ENCODE measurements around the gene ZC3H18.

The ZC3H18 gene

DNA sequence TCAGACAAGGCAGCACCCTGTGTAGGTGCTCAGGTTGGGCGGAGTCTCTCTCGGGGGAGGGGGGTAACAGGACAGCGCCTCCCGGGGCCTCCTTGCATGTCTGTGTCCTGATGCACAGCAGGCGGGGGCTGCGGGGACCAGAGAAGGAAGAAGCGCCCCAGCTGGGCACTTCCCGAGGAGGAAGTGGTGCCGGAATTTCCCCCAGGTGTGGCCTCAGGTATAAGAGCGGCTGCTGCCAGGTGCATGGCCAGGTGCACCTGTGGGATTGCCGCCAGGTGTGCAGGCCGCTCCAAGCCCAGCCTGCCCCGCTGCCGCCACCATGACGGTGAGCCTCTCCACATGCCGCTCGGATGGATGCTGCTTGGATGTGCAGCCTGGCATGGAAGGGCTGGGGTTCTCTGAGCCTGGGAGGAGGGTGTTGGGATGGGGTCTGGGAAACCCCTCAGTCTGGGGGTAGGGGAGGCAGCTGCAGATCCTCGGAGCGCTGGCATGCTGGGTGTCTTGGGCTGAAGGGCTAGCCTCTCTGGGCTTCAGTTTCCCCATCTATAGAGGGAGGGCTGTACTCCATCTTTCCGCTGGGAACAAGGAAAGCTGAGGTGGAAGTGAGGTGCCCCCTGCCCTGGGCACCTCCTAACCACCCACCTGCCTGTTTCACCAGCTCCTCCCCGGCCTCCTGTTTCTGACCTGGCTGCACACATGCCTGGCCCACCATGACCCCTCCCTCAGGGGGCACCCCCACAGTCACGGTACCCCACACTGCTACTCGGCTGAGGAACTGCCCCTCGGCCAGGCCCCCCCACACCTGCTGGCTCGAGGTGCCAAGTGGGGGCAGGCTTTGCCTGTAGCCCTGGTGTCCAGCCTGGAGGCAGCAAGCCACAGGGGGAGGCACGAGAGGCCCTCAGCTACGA lies 68.4 kb downstream of the ZC3H18 start, which contains the start of gene IL17C:
IL17C (plus strand) TSS at position 250 of the 908 bp plus-strand sequence; CDS start at position 320, 70 bp downstream.
- Histone ChIP-seq H3K27ac (no peak within 1 kb of the TSS), H3K4me3 (ENCODE audit: low read depth in 1 of 2, low read length in 1 of 2) (no peak within 1 kb of the TSS), H3K36me3 (peaks cover 18% of the 10 kb centered on the region), H3K4me1 (ENCODE audit: control insufficient read depth in 1 of 2, insufficient read depth in 1 of 2, low read depth in 1 of 2, low read length in 1 of 2) (peaks cover 28 to 34% of the 10 kb centered on the region in 2 experiments), H3K9me3 (no peaks in the 10 kb centered on the region), H3K27me3 (peaks cover 74% of the 10 kb centered on the region)
- TF ChIP-seq, protein P1, sequence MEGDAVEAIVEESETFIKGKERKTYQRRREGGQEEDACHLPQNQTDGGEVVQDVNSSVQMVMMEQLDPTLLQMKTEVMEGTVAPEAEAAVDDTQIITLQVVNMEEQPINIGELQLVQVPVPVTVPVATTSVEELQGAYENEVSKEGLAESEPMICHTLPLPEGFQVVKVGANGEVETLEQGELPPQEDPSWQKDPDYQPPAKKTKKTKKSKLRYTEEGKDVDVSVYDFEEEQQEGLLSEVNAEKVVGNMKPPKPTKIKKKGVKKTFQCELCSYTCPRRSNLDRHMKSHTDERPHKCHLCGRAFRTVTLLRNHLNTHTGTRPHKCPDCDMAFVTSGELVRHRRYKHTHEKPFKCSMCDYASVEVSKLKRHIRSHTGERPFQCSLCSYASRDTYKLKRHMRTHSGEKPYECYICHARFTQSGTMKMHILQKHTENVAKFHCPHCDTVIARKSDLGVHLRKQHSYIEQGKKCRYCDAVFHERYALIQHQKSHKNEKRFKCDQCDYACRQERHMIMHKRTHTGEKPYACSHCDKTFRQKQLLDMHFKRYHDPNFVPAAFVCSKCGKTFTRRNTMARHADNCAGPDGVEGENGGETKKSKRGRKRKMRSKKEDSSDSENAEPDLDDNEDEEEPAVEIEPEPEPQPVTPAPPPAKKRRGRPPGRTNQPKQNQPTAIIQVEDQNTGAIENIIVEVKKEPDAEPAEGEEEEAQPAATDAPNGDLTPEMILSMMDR (IDR thresholded peaks at IDR 0.05) = no peak

DNA sequence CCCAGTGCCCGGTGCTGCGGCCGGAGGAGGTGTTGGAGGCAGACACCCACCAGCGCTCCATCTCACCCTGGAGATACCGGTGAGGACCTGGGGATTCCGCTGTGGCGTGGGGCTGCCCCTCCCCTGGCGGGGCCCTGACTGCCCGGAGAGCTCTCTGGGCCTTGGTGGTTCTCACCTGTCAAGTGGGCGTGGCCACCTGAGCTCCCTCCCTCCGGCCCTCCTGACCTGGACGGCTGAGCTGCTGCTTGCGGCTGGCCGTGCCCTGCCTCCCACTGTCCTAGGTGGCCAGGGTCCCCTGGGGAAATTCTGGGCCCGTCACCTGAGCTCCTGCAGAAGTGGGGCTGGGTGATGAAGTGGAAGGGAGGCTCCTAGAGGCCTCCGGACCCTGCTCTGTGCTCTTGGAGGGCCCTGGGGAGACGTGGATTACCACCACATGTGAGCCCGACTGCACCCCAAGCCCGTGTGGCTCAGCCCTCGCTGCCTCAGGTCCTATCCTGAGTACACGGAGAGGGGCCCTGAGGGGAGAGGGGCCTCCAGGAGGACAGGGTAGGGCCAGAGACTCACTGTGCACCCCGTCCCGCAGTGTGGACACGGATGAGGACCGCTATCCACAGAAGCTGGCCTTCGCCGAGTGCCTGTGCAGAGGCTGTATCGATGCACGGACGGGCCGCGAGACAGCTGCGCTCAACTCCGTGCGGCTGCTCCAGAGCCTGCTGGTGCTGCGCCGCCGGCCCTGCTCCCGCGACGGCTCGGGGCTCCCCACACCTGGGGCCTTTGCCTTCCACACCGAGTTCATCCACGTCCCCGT lies 69.2 kb downstream of the ZC3H18 start:
- TF ChIP-seq, protein P1 (IDR thresholded peaks at IDR 0.05) = no peak

DNA sequence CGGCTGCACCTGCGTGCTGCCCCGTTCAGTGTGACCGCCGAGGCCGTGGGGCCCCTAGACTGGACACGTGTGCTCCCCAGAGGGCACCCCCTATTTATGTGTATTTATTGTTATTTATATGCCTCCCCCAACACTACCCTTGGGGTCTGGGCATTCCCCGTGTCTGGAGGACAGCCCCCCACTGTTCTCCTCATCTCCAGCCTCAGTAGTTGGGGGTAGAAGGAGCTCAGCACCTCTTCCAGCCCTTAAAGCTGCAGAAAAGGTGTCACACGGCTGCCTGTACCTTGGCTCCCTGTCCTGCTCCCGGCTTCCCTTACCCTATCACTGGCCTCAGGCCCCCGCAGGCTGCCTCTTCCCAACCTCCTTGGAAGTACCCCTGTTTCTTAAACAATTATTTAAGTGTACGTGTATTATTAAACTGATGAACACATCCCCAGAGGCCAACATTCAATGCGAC lies 69.9 kb downstream of the ZC3H18 start:
- TF ChIP-seq, protein P1 (IDR thresholded peaks at IDR 0.05) = no peak
- Histone ChIP-seq H3K4me3 (ENCODE audit: low read depth in 1 of 2, low read length in 1 of 2) (no peak overlapping the region), H3K4me1 (ENCODE audit: control insufficient read depth in 1 of 2, insufficient read depth in 1 of 2, low read depth in 1 of 2, low read length in 1 of 2) (peaks cover 16 to 19% of the 10 kb centered on the region in 2 experiments), H3K27me3 (peaks cover 61% of the 10 kb centered on the region), H3K36me3 (peaks cover 33% of the 10 kb centered on the region), H3K27ac (no peak overlapping the region), H3K9me3 (no peaks in the 10 kb centered on the region)

More for the DNA sequence above, 69.2 kb downstream of the ZC3H18 start:
- Histone ChIP-seq H3K27me3 (peaks cover 67% of the 10 kb centered on the region), H3K4me1 (ENCODE audit: control insufficient read depth in 1 of 2, insufficient read depth in 1 of 2, low read depth in 1 of 2, low read length in 1 of 2) (peaks cover 19 to 25% of the 10 kb centered on the region in 2 experiments), H3K4me3 (ENCODE audit: low read depth in 1 of 2, low read length in 1 of 2) (no peak overlapping the region), H3K27ac (no peak overlapping the region), H3K36me3 (peaks cover 27% of the 10 kb centered on the region), H3K9me3 (no peaks in the 10 kb centered on the region)

DNA sequence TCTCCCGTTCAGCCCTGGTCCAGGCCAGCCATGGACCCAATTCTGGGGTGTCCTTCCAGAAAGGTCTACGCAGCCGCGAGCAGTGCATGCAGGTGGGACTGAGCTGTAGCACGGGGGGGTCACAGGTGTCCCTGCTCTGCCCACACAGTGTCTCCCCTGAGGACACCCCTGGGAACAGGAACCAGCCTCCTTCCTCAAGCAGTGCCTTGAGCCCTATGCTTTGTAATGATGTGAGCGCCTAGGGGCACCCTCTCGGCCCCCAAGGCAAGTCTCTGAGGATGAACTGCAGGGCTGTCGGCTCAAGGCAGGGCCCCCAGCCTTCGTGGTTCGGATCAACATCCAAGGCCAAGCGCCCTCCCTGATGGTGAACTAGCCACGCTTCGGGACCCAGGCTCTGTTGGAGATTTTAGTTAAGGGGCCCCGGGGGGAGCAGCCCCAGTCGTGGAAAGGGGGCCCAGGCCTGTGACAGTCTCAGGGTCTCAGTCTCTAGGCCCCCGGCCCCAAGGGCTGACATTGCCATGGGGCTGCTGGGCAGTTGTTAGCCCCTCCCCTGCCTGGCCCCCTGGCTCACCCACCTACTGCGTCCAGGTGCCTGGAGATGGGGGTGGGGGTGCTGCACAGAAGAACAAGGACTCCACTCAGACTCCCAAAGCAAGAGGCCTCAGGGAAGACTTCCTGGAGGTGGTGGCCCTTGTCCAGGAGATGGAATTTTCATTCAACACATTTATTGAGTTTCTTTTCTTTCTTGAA lies 70.5 kb downstream of the ZC3H18 start:
- TF ChIP-seq, protein P1 (IDR thresholded peaks at IDR 0.05) = no peak
- no peak overlapping the region for H3K4me3 ChIP-seq (ENCODE audit: low read depth in 1 of 2, low read length in 1 of 2)
- no peaks in the 10 kb centered on the region for H3K9me3 ChIP-seq
- no peak overlapping the region for H3K27ac ChIP-seq
- H3K4me1 ChIP-seq (ENCODE audit: control insufficient read depth in 1 of 2, insufficient read depth in 1 of 2, low read depth in 1 of 2, low read length in 1 of 2) = peaks cover 11 to 17% of the 10 kb centered on the region in 2 experiments
- peaks cover 55% of the 10 kb centered on the region for H3K27me3 ChIP-seq
- peaks cover 39% of the 10 kb centered on the region for H3K36me3 ChIP-seq
